K562 (cell line): ENCODE measurements around the gene MSN. TPM values are rescaled to one million over a fixed set of nuclear protein-coding genes. Genes with fewer than 3 reads are reported as not detected.
A peak's percentile ranks its signal among the peaks of the same experiment; 100 is the strongest.

ENCODE experiments used
- ATAC-seq: fragments of 200-7000 bp; cut with Tn5 transposase; 3 replicates; pipeline ENCODE4 v1.9.1; 2020; ENCODE audit warnings: moderate library complexity
- BruUV-seq: library from RNA; stranded (reverse); fragments of 400-500 nt; replicated peaks from 2 replicates; lab custom pipeline; 2021; lab: Mats Ljungman, UMichigan
- CTCF ChIA-PET: fragments of 300-600 bp; formaldehyde crosslinking; extraction: SDS; loops from one replicate; lab custom pipeline; 2021; ENCODE audit warnings: low intra/inter-chr PET ratio; lab: Yijun Ruan, JAX
- POLR2A ChIA-PET: fragments of 300-600, 350-650 bp; sonication (Branson Sonifier 250); formaldehyde crosslinking; extraction: SDS; loops from one replicate; lab custom pipeline; 2021; ENCODE audit warnings: antibody characterized with exemption, inconsistent platforms; lab: Yijun Ruan, JAX
- DNase-seq, 4 experiments: peaks; one replicate each; pipeline versions ENCODE4 v3.0.0 to v3.0.0-alpha.2; 2011 to 2018; ENCODE audit warnings: low spot score in 3 of 4, mixed read lengths in 3 of 4; ENCODE audit errors: extremely low read depth in 1 of 4
- FAIRE-seq: peaks from 2 replicates; lab custom pipeline; 2011; peaks lifted over from hg19 to GRCh38; lab: Jason Lieb, UNC
- H2AFZ ChIP-seq: 2 replicates; pipeline ENCODE4 v1.6.0; 2011; ENCODE audit warnings: low read depth, low read length, control low read depth, inconsistent platforms
- H3K27ac ChIP-seq: fragments of 200-600 bp; 3 replicates; pipeline ENCODE4 v1.8.0; 2011; ENCODE audit warnings: low read depth, mild to moderate bottlenecking, control low read depth, inconsistent platforms, low read length, moderate library complexity, mixed read lengths; ENCODE audit errors: extremely low read depth
- H3K27me3 ChIP-seq, 2 experiments: fragments of 300-600 bp in 1 of 2; 2 replicates in 1 of 2; 3 replicates in 1 of 2; pipeline versions ENCODE4 v1.6.0 to v1.8.0; 2011; ENCODE audit warnings: inconsistent platforms in 2 of 2, low read length in 2 of 2, mild to moderate bottlenecking in 1 of 2, mixed read lengths in 1 of 2, moderate library complexity in 1 of 2; ENCODE audit not compliant: control insufficient read depth in 2 of 2, insufficient read depth in 2 of 2
- H3K36me3 ChIP-seq: fragments of 300-600 bp; 3 replicates; pipeline ENCODE4 v1.8.0; 2011; ENCODE audit warnings: mild to moderate bottlenecking, low read length, inconsistent platforms; ENCODE audit not compliant: control insufficient read depth, insufficient read depth
- H3K4me1 ChIP-seq, 2 experiments: fragments of 200-600 bp in 1 of 2; replicated peaks in 1 of 2; 2 replicates in 1 of 2; 3 replicates in 1 of 2; pipeline versions ENCODE4 v1.5.1 to v1.8.0; 2011; ENCODE audit warnings: inconsistent platforms in 2 of 2, low read length in 2 of 2, mild to moderate bottlenecking in 1 of 2, mixed read lengths in 1 of 2, moderate library complexity in 1 of 2; ENCODE audit not compliant: control insufficient read depth in 2 of 2, insufficient read depth in 2 of 2
- H3K4me2 ChIP-seq: 2 replicates; pipeline ENCODE4 v1.6.1; 2011; ENCODE audit warnings: low read length, control low read depth, inconsistent platforms, mixed read lengths; ENCODE audit not compliant: insufficient read depth
- H3K4me3 ChIP-seq: fragments of 200-600 bp; sonication (generic), shearing (Covaris generic); 2 replicates; pipeline ENCODE4 v1.5.1; 2016; ENCODE audit warnings: control low read depth, inconsistent platforms
- H3K79me2 ChIP-seq: fragments of 200-600 bp; 3 replicates; pipeline ENCODE4 v1.8.0; 2011; ENCODE audit warnings: low read length, inconsistent platforms; ENCODE audit not compliant: control insufficient read depth, insufficient read depth
- H3K9ac ChIP-seq, 2 experiments: 2 replicates each; pipeline versions ENCODE4 v1.6.0 to v1.6.1; 2011; ENCODE audit warnings: low read depth in 2 of 2, low read length in 2 of 2, control low read depth in 1 of 2, inconsistent platforms in 1 of 2, mild to moderate bottlenecking in 1 of 2, mixed read lengths in 1 of 2; ENCODE audit not compliant: insufficient read depth in 1 of 2
- H3K9me1 ChIP-seq: one replicate; pipeline ENCODE4 v1.6.0; 2011; ENCODE audit warnings: inconsistent platforms, mild to moderate bottlenecking, low read length, moderate library complexity; ENCODE audit not compliant: control insufficient read depth, insufficient read depth
- H3K9me3 ChIP-seq: replicated peaks from 2 replicates; pipeline ENCODE4 v1.5.1; 2011; ENCODE audit warnings: low read depth, low read length, inconsistent platforms; ENCODE audit not compliant: control insufficient read depth, insufficient read depth
- H4K20me1 ChIP-seq: replicated peaks from 2 replicates; pipeline ENCODE4 v1.6.1; 2011; ENCODE audit warnings: low read length, inconsistent platforms, mixed read lengths; ENCODE audit not compliant: control insufficient read depth, insufficient read depth
- C11orf30 ChIP-seq: fragments of 450-650 bp; IDR thresholded peaks from 2 replicates; pipeline ENCODE4 v1.6.1; 2016; ENCODE audit warnings: low read depth, mild to moderate bottlenecking
- E2F3 ChIP-seq: fragments of 250-450 bp; sonication (Bioruptor Pico); IDR thresholded peaks from 2 replicates; pipeline ENCODE4 v1.4.0; 2020; ENCODE audit warnings: mild to moderate bottlenecking
- HMBOX1 ChIP-seq: sonication (generic); IDR thresholded peaks from 2 replicates; pipeline ENCODE4 v1.6.1; 2016
- MAFF ChIP-seq: IDR thresholded peaks from 2 replicates; pipeline ENCODE4 v1.6.1; 2012; ENCODE audit warnings: low read length, improper control_type of control experiment
- MEIS2 ChIP-seq: fragments of 450-650 bp; IDR thresholded peaks from 2 replicates; pipeline ENCODE4 v1.6.1; 2014; ENCODE audit warnings: mild to moderate bottlenecking; ENCODE audit not compliant: partially characterized antibody
- ZBTB7A ChIP-seq: IDR thresholded peaks from 2 replicates; pipeline ENCODE4 v1.6.1; 2011; ENCODE audit warnings: low read depth, mild to moderate bottlenecking, low read length, moderate library complexity, borderline replicate concordance; ENCODE audit not compliant: control insufficient read depth
- ZNF316 ChIP-seq: fragments of 450-650 bp; IDR thresholded peaks from 2 replicates; pipeline ENCODE4 v1.6.1; 2016
- WGBS: fragments of 100-300 bp; shearing (Covaris generic); methylation state at CpG from one replicate; pipeline ENCODE4 v1.1.6; 2016; ENCODE audit warnings: low coverage, mixed read lengths; ENCODE audit not compliant: insufficient coverage; ENCODE audit errors: missing lambda C conversion rate; 5-methylcytosine and 5-hydroxymethylcytosine counted together
- in situ Hi-C: fragments of 300-500 bp; cut with MboI; formaldehyde crosslinking; loops from 4 replicates; pipeline ENCODE4 v1.15.0; 2018; ENCODE audit warnings: inconsistent platforms, mixed read lengths
- intact Hi-C: fragments of 100-400 bp; cut with micrococcal nuclease; formaldehyde crosslinking; loops from 2 replicates; pipeline ENCODE4 v1.14.2; 2022
- polyA plus RNA-seq, 8 experiments: library from polyadenylated mRNA; depleted of rRNA in 4 of 8; stranded (reverse) in 5 of 8; unstranded in 3 of 8; fragments of >200 nt; fragmentation: Nextera tagmentation in 2 of 8; fragmentation: Illumina TruSeq in 1 of 8; extraction: Ambion mirVana in 2 of 8; extraction: Trizol in 1 of 8; gene quantifications; 2 replicates each; pipeline versions ENCODE4 v1.2.1 to v1.2.3, GENCODE V29; 2011 to 2014; ENCODE audit warnings: inconsistent platforms in 1 of 8, missing spikeins in 1 of 8
- total RNA-seq, 7 experiments: library from RNA; depleted of rRNA in 6 of 7; stranded (reverse); fragments of >200 nt in 6 of 7; fragmentation: Illumina TruSeq in 2 of 7; extraction: Trizol in 2 of 7; gene quantifications; 2 replicates each; pipeline versions ENCODE4 v1.2.1 to v1.2.3, GENCODE V29; 2011 to 2021; ENCODE audit warnings: low replicate concordance in 1 of 7

Gene MSN
- total and polyA plus RNA-seq, 9 of the 15 experiments (the other 6 are each of a cell fraction or from before 2014, with no cell fraction given): 128 to 486 (median 237) TPM

- no peak for TF ChIP-seq E2F3 (CRISPR knock-in tag)
Measured at GRCh38 chrX:65673857-65674203, 6.4 kb downstream of the MSN start (continued).

GRCh38 chrX:65674204-65674893 is 6.9 kb downstream of the MSN start:
- no peak for ATAC-seq
- Histone ChIP-seq H4K20me1 (peaks cover 52% of the 10 kb centered on the region), H3K9me3 (no peaks in the 10 kb centered on the region), H3K27ac (peak overlapping the region; percentile 42; the same call in 2 of the 3 replicates), H3K9me1 (no peaks in the 10 kb centered on the region), H3K36me3 (peaks cover 83% of the 10 kb centered on the region), H3K9ac (no peak overlapping the region), H2AFZ (no peak overlapping the region), H3K27me3 (no peaks in the 10 kb centered on the region), H3K4me1 (peaks cover 0 to 64% of the 10 kb centered on the region in 2 experiments; a peak in 4 of 5 replicates), H3K79me2 (peaks cover 99% of the 10 kb centered on the region), H3K4me3 (no peak overlapping the region), H3K4me2 (peak overlapping the region; percentile 68)
- POLR2A ChIA-PET: interaction anchor here (0.7 to 1.8 kb wide), 3 partner anchors 13 to 162 kb away, joined by 3 to 5 read pairs (median 5); no protein-coding TSS in a partner anchor
- intact Hi-C loops: no loop called here
- no TSS peak for BruUV-seq
- peak; percentile 11 for FAIRE-seq
- no peak for DNase-seq
- CTCF ChIA-PET: no interaction called here
- no peak for TF ChIP-seq ZBTB7A
- peak; percentile 62; the same call in 1 of the 2 replicates for TF ChIP-seq ZNF316
- TF ChIP-seq C11orf30: peak; percentile 52; the same call in 1 of the 2 replicates
- TF ChIP-seq MAFF: 0 out of 2 replicates have a peak, but pooled peaks have one; percentile 16
- peak; percentile 59; the same call in 1 of the 2 replicates for TF ChIP-seq HMBOX1
- no peak for TF ChIP-seq MEIS2
- in situ Hi-C loops: no loop called here
- 43% methylated on average over 5 of the region's 6 CpGs for WGBS
